GM12878 (cell line): ENCODE data around the gene FABP1. TPM values are rescaled to one million over a fixed set of nuclear protein-coding genes. Genes with fewer than 3 reads are reported as not detected.

Experiments
- ATAC-seq: fragments of 200-7000 bp; cut with Tn5 transposase; 3 replicates; pipeline ENCODE4 v1.9.1; 2020; ENCODE audit warnings: mild to moderate bottlenecking, moderate library complexity
- BruUV-seq: library from RNA; stranded (reverse); fragments of 400-500 nt; replicated peaks from 2 replicates; lab custom pipeline; 2021; lab: Mats Ljungman, UMichigan
- CTCF ChIA-PET: fragments of 300-600 bp; sonication (Branson Sonifier 250); formaldehyde crosslinking; extraction: SDS; loops from one replicate; lab custom pipeline; 2021; ENCODE audit warnings: inconsistent platforms; lab: Yijun Ruan, JAX
- POLR2A ChIA-PET: fragments of 350-600 bp; formaldehyde crosslinking; extraction: SDS; loops from one replicate; lab custom pipeline; 2021; ENCODE audit warnings: inconsistent platforms; lab: Charles Lee
- RAD21 ChIA-PET: fragments of 300-600 bp; sonication (Branson Sonifier 250); formaldehyde crosslinking; loops from one replicate; lab custom pipeline; 2023; ENCODE audit warnings: antibody characterized with exemption; ENCODE audit not compliant: unreplicated experiment; lab: Charles Lee
- SMC1A ChIA-PET: fragments of 300-600 bp; sonication (Branson Sonifier 250); formaldehyde crosslinking; loops from one replicate; lab custom pipeline; 2023; ENCODE audit not compliant: unreplicated experiment, uncharacterized antibody; lab: Charles Lee
- DNase-seq: peaks from one replicate; pipeline ENCODE4 v3.0.0-alpha.2; 2011; ENCODE audit warnings: low read depth, low spot score
- FAIRE-seq: peaks from 3 replicates; lab custom pipeline; 2011; peaks lifted over from hg19 to GRCh38; lab: Jason Lieb, UNC
- H2AFZ ChIP-seq: 2 replicates; pipeline ENCODE4 v1.6.0; 2011; ENCODE audit warnings: low read depth, low read length, control low read depth; ENCODE audit not compliant: control insufficient read depth
- H3K27ac ChIP-seq: 2 replicates; pipeline ENCODE4 v1.5.1; 2011; ENCODE audit warnings: control low read depth; ENCODE audit not compliant: control insufficient read depth, insufficient read depth
- H3K27me3 ChIP-seq, 2 experiments: replicated peaks in 1 of 2; 2 replicates each; pipeline versions ENCODE4 v1.6.0 to v1.6.1; 2011; ENCODE audit warnings: low read length in 1 of 2; ENCODE audit not compliant: control insufficient read depth in 2 of 2, insufficient read depth in 2 of 2
- H3K36me3 ChIP-seq, 2 experiments: 2 replicates each; pipeline ENCODE4 v1.5.1; 2011; ENCODE audit warnings: low read length in 1 of 2; ENCODE audit not compliant: control insufficient read depth in 2 of 2, insufficient read depth in 2 of 2
- H3K4me1 ChIP-seq: 2 replicates; pipeline ENCODE4 v1.6.1; 2011; ENCODE audit warnings: mild to moderate bottlenecking, low read length, moderate library complexity, mixed read lengths; ENCODE audit not compliant: control insufficient read depth, insufficient read depth
- H3K4me2 ChIP-seq: 2 replicates; pipeline ENCODE4 v1.6.0; 2011; ENCODE audit warnings: control low read depth; ENCODE audit not compliant: control insufficient read depth, insufficient read depth
- H3K4me3 ChIP-seq: fragments of 200-600 bp; sonication (generic); 2 replicates; pipeline ENCODE4 v1.5.1; 2016
- H3K79me2 ChIP-seq: 2 replicates; pipeline ENCODE4 v1.6.0; 2011; ENCODE audit warnings: low read length; ENCODE audit not compliant: control insufficient read depth, insufficient read depth
- H3K9ac ChIP-seq: 2 replicates; pipeline ENCODE4 v1.8.0; 2011; ENCODE audit warnings: low read length, control low read depth, mixed read lengths; ENCODE audit not compliant: control insufficient read depth, insufficient read depth
- H3K9me3 ChIP-seq: replicated peaks from 3 replicates; pipeline ENCODE4 v1.5.1; 2011; ENCODE audit warnings: mild to moderate bottlenecking, low read length; ENCODE audit not compliant: control insufficient read depth, insufficient read depth
- H4K20me1 ChIP-seq: 2 replicates; pipeline ENCODE4 v1.6.0; 2011; ENCODE audit not compliant: control insufficient read depth, insufficient read depth
- DPF2 ChIP-seq: fragments of 450-650 bp; IDR thresholded peaks from 2 replicates; pipeline ENCODE4 v1.6.1; 2017; ENCODE audit warnings: mild to moderate bottlenecking
- PAX8 ChIP-seq: fragments of 450-650 bp; IDR thresholded peaks from 2 replicates; pipeline ENCODE4 v1.6.1; 2017; ENCODE audit warnings: mild to moderate bottlenecking, moderate library complexity
- SIX5 ChIP-seq: IDR thresholded peaks from 2 replicates; pipeline ENCODE4 v1.6.1; 2011; ENCODE audit warnings: mild to moderate bottlenecking, low read depth, low read length, moderate library complexity; ENCODE audit not compliant: severe bottlenecking
- WGBS: methylation state at CpG from one replicate; pipeline ENCODE4 v1.1.6; 2016; ENCODE audit warnings: low lambda C conversion rate; ENCODE audit not compliant: insufficient replicate concordance, insufficient coverage; ENCODE audit errors: missing lambda C conversion rate; 5-methylcytosine and 5-hydroxymethylcytosine counted together
- in situ Hi-C: fragments of 300-500 bp; cut with MboI; formaldehyde crosslinking; loops from 9 replicates; pipeline ENCODE4 v1.14.3; 2018; ENCODE audit warnings: mixed read lengths
- intact Hi-C: fragments of 100-400 bp; cut with micrococcal nuclease; formaldehyde crosslinking; loops from one replicate; pipeline ENCODE4 v1.14.2; 2022; ENCODE audit not compliant: unreplicated experiment
- polyA plus RNA-seq, 11 experiments: library from polyadenylated mRNA; depleted of rRNA in 4 of 11; unstranded in 6 of 11; stranded (reverse) in 5 of 11; fragments of >200 nt; fragmentation: Nextera tagmentation in 4 of 11; fragmentation: Illumina TruSeq in 1 of 11; extraction: Ambion mirVana in 4 of 11; extraction: Trizol in 1 of 11; gene quantifications; 1 replicate in 1 of 11; 2 replicates in 10 of 11; pipeline versions ENCODE4 v1.2.1 to v1.2.3, GENCODE V29; 2011 to 2016; ENCODE audit warnings: inconsistent platforms in 2 of 11, missing spikeins in 2 of 11, low read depth in 1 of 11
- total RNA-seq, 4 experiments: library from RNA; depleted of rRNA in 3 of 4; stranded (reverse); fragments of >200 nt in 3 of 4; fragmentation: Illumina TruSeq in 1 of 4; extraction: Trizol in 1 of 4; gene quantifications; 2 replicates each; pipeline versions ENCODE4 v1.2.1 to v1.2.3, GENCODE V29; 2013 to 2021
- TF ChIP-seq, protein P1 (sequence below): fragments of 450-650 bp; IDR thresholded peaks from 2 replicates; pipeline ENCODE4 v1.6.1; 2016; ENCODE audit warnings: mild to moderate bottlenecking
- TF ChIP-seq, protein P2 (sequence below): fragments of 450-650 bp; IDR thresholded peaks from 2 replicates; pipeline ENCODE4 v1.6.1; 2018; ENCODE audit warnings: mild to moderate bottlenecking, low read depth, moderate library complexity; ENCODE audit not compliant: partially characterized antibody
- TF ChIP-seq, protein P3 (sequence below): fragments of 450-650 bp; IDR thresholded peaks from 2 replicates; pipeline ENCODE4 v1.6.1; 2017; ENCODE audit warnings: mild to moderate bottlenecking, low read depth, inconsistent platforms; ENCODE audit not compliant: poor library complexity, severe bottlenecking
- TF ChIP-seq, protein P4 (sequence below): fragments of 450-650 bp; IDR thresholded peaks from 2 replicates; pipeline ENCODE4 v1.6.1; 2017; ENCODE audit warnings: antibody characterized with exemption, mild to moderate bottlenecking, moderate library complexity
- TF ChIP-seq, protein P5 (sequence below), 3 experiments: IDR thresholded peaks in 2 of 3; conservative IDR thresholded peaks in 1 of 3; 2 replicates each; pipeline ENCODE4 v1.5.1; 2011; ENCODE audit warnings: low read depth in 3 of 3, low read length in 3 of 3, mild to moderate bottlenecking in 3 of 3, control low read depth in 2 of 3, moderate library complexity in 2 of 3, inconsistent platforms in 1 of 3, mixed read lengths in 1 of 3; ENCODE audit not compliant: control insufficient read depth in 2 of 3, insufficient read depth in 1 of 3; ENCODE audit errors: extremely low read depth in 1 of 3

The FABP1 gene
- total and polyA plus RNA-seq, 10 of the 15 experiments (the other 5 are each of a cell fraction or from before 2014, with no cell fraction given): not detected

DNA sequence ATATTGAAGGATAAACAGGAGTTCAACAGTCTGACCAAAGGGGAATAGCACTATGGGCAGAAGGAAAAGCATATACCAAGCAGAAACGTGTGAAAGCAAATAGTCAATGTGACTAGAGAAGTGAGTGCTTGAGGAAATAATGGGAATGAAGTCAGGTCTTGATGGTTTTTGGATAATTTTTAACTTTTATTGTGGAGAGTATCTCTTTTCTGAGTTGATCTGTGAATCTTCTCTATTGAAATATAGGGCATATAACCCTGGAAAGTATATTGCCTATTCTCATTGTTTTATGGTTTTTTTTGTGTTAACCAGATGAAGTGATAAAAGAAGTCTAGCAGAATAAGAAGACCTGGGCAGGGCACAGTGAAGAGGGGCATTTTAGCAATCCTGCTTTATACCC is 16.4 kb upstream of the FABP1 start (continued):
- TF ChIP-seq, protein P1, sequence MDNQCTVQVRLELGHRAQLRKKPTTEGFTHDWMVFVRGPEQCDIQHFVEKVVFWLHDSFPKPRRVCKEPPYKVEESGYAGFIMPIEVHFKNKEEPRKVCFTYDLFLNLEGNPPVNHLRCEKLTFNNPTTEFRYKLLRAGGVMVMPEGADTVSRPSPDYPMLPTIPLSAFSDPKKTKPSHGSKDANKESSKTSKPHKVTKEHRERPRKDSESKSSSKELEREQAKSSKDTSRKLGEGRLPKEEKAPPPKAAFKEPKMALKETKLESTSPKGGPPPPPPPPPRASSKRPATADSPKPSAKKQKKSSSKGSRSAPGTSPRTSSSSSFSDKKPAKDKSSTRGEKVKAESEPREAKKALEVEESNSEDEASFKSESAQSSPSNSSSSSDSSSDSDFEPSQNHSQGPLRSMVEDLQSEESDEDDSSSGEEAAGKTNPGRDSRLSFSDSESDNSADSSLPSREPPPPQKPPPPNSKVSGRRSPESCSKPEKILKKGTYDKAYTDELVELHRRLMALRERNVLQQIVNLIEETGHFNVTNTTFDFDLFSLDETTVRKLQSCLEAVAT: no peak
- no peak for TF ChIP-seq SIX5

DNA sequence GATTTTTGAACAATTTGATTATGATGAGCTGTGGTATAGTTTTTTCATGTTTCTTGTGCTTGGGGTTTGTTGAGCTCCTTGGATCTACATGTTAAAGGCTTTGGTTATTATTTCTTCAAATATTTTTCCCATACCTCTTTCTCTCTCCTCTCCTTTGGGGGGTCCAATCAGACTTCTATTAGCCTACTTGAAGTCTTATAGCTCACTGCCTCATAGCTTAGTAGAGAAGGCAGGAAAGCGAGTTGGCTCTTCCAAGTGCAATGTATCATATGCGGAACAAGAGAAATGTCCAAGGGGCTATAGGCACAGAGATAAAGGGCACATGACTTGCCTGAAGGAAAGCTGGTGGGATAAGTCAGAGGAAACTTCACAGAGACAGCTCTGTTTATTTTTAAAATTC is 14.1 kb upstream of the FABP1 start:
- Histone ChIP-seq H2AFZ (no peak overlapping the region), H3K9me3 (no peaks in the 10 kb centered on the region), H3K4me1 (no peaks in the 10 kb centered on the region), H3K4me3 (no peak overlapping the region), H3K27me3 (0 out of 4 replicates have a peak, but pooled peaks cover 0 to 2% of the 10 kb centered on the region in 2 experiments), H3K79me2 (no peaks in the 10 kb centered on the region), H3K9ac (no peak overlapping the region), H3K27ac (no peak overlapping the region), H3K36me3 (no peaks in the 10 kb centered on the region), H4K20me1 (no peaks in the 10 kb centered on the region), H3K4me2 (no peak overlapping the region)
- RAD21 ChIA-PET: interaction anchor here (1.1 kb wide), 1 partner anchor 82 kb away, joined by 3 read pairs; no protein-coding TSS in a partner anchor
- WGBS: 25% methylated on average over 2 of the region's 2 CpGs
- no peak for ATAC-seq
- POLR2A ChIA-PET: no interaction called here
- no peak for FAIRE-seq
- no peak for DNase-seq
- SMC1A ChIA-PET: interaction anchor here (0.6 kb wide), 1 partner anchor 66 kb away, joined by 3 read pairs; no protein-coding TSS in a partner anchor
- BruUV-seq: no TSS peak
- in situ Hi-C loops: no loop called here
- CTCF ChIA-PET: no interaction called here
- intact Hi-C loops: no loop called here
- TF ChIP-seq, protein P2, sequence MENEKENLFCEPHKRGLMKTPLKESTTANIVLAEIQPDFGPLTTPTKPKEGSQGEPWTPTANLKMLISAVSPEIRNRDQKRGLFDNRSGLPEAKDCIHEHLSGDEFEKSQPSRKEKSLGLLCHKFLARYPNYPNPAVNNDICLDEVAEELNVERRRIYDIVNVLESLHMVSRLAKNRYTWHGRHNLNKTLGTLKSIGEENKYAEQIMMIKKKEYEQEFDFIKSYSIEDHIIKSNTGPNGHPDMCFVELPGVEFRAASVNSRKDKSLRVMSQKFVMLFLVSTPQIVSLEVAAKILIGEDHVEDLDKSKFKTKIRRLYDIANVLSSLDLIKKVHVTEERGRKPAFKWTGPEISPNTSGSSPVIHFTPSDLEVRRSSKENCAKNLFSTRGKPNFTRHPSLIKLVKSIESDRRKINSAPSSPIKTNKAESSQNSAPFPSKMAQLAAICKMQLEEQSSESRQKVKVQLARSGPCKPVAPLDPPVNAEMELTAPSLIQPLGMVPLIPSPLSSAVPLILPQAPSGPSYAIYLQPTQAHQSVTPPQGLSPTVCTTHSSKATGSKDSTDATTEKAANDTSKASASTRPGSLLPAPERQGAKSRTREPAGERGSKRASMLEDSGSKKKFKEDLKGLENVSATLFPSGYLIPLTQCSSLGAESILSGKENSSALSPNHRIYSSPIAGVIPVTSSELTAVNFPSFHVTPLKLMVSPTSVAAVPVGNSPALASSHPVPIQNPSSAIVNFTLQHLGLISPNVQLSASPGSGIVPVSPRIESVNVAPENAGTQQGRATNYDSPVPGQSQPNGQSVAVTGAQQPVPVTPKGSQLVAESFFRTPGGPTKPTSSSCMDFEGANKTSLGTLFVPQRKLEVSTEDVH: no peak
- TF ChIP-seq, protein P3, sequence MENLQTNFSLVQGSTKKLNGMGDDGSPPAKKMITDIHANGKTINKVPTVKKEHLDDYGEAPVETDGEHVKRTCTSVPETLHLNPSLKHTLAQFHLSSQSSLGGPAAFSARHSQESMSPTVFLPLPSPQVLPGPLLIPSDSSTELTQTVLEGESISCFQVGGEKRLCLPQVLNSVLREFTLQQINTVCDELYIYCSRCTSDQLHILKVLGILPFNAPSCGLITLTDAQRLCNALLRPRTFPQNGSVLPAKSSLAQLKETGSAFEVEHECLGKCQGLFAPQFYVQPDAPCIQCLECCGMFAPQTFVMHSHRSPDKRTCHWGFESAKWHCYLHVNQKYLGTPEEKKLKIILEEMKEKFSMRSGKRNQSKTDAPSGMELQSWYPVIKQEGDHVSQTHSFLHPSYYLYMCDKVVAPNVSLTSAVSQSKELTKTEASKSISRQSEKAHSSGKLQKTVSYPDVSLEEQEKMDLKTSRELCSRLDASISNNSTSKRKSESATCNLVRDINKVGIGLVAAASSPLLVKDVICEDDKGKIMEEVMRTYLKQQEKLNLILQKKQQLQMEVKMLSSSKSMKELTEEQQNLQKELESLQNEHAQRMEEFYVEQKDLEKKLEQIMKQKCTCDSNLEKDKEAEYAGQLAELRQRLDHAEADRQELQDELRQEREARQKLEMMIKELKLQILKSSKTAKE: no peak
- TF ChIP-seq PAX8 (no peak), DPF2 (no peak)
- TF ChIP-seq, protein P4, sequence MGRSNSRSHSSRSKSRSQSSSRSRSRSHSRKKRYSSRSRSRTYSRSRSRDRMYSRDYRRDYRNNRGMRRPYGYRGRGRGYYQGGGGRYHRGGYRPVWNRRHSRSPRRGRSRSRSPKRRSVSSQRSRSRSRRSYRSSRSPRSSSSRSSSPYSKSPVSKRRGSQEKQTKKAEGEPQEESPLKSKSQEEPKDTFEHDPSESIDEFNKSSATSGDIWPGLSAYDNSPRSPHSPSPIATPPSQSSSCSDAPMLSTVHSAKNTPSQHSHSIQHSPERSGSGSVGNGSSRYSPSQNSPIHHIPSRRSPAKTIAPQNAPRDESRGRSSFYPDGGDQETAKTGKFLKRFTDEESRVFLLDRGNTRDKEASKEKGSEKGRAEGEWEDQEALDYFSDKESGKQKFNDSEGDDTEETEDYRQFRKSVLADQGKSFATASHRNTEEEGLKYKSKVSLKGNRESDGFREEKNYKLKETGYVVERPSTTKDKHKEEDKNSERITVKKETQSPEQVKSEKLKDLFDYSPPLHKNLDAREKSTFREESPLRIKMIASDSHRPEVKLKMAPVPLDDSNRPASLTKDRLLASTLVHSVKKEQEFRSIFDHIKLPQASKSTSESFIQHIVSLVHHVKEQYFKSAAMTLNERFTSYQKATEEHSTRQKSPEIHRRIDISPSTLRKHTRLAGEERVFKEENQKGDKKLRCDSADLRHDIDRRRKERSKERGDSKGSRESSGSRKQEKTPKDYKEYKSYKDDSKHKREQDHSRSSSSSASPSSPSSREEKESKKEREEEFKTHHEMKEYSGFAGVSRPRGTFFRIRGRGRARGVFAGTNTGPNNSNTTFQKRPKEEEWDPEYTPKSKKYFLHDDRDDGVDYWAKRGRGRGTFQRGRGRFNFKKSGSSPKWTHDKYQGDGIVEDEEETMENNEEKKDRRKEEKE: no peak
- TF ChIP-seq, protein P5, sequence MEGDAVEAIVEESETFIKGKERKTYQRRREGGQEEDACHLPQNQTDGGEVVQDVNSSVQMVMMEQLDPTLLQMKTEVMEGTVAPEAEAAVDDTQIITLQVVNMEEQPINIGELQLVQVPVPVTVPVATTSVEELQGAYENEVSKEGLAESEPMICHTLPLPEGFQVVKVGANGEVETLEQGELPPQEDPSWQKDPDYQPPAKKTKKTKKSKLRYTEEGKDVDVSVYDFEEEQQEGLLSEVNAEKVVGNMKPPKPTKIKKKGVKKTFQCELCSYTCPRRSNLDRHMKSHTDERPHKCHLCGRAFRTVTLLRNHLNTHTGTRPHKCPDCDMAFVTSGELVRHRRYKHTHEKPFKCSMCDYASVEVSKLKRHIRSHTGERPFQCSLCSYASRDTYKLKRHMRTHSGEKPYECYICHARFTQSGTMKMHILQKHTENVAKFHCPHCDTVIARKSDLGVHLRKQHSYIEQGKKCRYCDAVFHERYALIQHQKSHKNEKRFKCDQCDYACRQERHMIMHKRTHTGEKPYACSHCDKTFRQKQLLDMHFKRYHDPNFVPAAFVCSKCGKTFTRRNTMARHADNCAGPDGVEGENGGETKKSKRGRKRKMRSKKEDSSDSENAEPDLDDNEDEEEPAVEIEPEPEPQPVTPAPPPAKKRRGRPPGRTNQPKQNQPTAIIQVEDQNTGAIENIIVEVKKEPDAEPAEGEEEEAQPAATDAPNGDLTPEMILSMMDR (IDR thresholded peaks at IDR 0.05 in 2 of 3, conservative IDR thresholded peaks at IDR 0.05 in 1 of 3; ENCODE audit: control insufficient read depth in 2 of 3, extremely low read depth in 1 of 3, insufficient read depth in 1 of 3, low read depth in 3 of 3, low read length in 3 of 3): no peak
